Astrocyte of the spinal cord (primary cell): ENCODE results near the gene MLH3.
A peak's percentile ranks its signal among the peaks of the same experiment; 100 is the strongest.

Source experiments
- DNase-seq: peaks from one replicate; pipeline ENCODE4 v3.0.0; 2011; ENCODE audit warnings: low read depth, low spot score
- H3K4me3 ChIP-seq: 2 replicates; pipeline ENCODE4 v1.5.1; 2011; ENCODE audit warnings: low read depth, mild to moderate bottlenecking, low read length, moderate library complexity
- in situ Hi-C: cut with HindIII; loops from 2 replicates; pipeline ENCODE4 v1.10.0; 2017; ENCODE audit warnings: low sequenced_read_pairs
- TF ChIP-seq, protein P1 (sequence below): IDR thresholded peaks from 2 replicates; pipeline ENCODE4 v1.5.1; 2012; ENCODE audit warnings: low read depth, mild to moderate bottlenecking, low read length, inconsistent platforms

MLH3 gene

DNA sequence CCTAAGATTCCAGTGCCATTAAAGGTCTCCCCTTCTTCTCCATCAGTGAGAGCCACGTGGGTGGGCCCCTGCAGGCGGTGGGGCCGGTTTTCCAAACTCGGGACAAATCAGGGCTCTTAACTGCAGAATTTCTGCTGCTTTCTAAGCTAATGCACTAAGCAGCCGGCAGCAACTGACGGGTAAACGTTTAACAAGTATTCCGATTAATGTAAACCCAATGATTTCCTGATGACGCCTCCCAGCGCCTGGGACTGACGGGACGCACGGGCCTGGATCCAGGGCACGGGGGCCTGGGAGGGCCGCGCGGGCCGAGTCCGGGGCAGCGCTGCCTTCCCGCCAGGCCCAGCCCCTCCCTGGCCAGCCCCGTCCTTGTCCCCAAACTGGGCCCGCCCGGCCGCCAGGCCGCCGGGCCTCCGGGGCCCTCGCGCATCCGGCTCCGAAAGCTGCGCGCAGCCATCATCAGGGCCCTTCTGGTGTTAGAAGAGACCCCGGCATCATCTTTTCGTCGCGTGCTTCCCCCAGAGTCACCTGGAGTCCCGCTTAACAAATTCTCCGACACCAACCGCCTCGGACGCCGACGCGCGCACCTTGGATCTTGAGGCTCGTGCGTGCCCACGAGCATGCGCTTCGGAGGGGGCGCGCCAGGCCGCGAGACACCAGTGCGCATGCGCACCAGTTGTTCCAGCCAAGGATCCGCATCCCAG, at the start of gene MLH3:
TSS of gene MLH3 (minus strand) at position 616 of the 704 bp plus-strand sequence. CDS start 1,812 bp downstream, outside the sequence.
- DNase-seq = peak; percentile 78
- in situ Hi-C loops = no loop called here
- TF ChIP-seq, protein P1, sequence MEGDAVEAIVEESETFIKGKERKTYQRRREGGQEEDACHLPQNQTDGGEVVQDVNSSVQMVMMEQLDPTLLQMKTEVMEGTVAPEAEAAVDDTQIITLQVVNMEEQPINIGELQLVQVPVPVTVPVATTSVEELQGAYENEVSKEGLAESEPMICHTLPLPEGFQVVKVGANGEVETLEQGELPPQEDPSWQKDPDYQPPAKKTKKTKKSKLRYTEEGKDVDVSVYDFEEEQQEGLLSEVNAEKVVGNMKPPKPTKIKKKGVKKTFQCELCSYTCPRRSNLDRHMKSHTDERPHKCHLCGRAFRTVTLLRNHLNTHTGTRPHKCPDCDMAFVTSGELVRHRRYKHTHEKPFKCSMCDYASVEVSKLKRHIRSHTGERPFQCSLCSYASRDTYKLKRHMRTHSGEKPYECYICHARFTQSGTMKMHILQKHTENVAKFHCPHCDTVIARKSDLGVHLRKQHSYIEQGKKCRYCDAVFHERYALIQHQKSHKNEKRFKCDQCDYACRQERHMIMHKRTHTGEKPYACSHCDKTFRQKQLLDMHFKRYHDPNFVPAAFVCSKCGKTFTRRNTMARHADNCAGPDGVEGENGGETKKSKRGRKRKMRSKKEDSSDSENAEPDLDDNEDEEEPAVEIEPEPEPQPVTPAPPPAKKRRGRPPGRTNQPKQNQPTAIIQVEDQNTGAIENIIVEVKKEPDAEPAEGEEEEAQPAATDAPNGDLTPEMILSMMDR = no peak
- H3K4me3 ChIP-seq = peak within 1 kb of the TSS; percentile 52

DNA sequence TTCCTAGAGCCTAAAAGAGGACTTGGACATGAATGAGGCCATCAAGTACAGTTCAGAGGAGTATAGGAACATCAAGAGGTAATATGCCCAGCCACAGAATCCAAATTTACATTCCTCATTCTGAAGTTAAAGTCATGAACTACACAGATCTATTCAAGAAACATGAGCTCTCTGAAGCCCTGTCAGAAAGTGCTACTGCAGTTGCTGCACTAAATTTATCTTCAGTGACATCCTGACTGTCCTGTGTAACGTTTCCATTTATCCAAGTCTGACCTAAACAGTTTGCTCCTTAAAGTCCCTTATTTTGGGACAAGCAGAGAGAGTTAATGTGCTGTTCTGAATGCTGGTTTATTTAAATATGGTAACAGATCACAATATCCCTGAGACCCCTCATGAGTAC, 47.4 kb upstream of the MLH3 start:
- no peak overlapping the region for H3K4me3 ChIP-seq
- in situ Hi-C loops = no loop called here
- TF ChIP-seq, protein P1 = no peak
- DNase-seq = no peak

DNA sequence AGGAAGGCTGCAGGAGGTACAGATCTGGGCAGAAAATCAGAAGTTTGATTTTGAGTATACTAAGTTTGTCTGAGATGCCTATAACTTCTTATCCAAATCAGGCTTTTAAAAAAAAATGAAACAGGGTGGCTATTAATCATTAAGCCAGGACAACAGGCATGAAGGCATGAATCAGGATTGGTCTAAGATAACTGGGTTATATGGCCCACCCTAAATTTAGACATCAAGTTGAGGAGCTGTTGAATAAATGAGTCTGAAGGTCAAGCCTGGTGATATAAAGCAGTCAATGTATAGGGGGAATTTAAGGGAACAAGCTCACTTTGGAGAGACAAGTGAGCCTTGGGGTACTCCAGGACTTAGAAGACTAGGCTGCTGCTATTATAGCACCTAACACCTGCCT, 46.9 kb upstream of the MLH3 start:
- in situ Hi-C loops = no loop called here
- no peak for DNase-seq
- TF ChIP-seq, protein P1 = no peak
- no peak overlapping the region for H3K4me3 ChIP-seq

DNA sequence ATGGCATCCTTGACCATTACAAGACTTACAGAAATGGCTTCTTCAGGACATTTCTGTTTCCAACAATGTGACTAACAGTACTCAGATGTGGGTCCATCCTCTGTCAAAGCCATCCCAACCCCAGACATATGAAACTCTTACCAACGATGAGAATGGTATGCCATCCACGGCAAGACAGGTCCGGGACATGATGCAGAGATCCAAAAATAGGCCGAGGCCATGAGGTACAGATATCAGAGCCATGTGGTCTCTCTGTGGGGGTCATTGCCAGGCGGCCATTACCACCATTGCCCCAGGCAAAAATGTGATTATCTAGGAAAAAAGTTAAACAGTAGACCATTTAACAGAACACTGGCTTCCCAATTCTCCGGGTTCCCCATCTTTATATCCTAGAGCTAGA, 45.7 kb upstream of the MLH3 start:
- no peak overlapping the region for H3K4me3 ChIP-seq
- TF ChIP-seq, protein P1 = no peak
- in situ Hi-C loops = no loop called here
- DNase-seq = no peak

DNA sequence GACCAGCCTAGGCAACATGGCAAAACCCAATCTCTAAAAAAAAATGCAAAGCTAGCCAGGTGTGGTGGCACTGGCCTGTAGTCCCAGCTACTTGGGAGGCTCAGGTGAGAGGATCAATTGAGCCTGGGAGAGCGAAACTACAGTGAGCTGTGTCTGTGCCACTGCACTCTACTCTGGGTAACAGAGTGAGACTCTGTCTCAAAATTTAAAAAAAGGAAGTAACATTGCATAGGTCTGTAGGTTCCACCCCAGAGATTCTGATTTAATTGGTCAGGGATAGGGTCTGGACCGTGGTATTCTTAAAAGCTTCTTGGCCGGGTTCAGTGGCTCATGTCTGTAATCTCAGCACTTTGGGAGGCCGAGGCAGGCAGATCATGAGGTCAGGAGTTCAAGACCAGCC, 44.4 kb upstream of the MLH3 start:
- in situ Hi-C loops = no loop called here
- TF ChIP-seq, protein P1 = no peak
- DNase-seq = no peak
- H3K4me3 ChIP-seq = no peak overlapping the region

DNA sequence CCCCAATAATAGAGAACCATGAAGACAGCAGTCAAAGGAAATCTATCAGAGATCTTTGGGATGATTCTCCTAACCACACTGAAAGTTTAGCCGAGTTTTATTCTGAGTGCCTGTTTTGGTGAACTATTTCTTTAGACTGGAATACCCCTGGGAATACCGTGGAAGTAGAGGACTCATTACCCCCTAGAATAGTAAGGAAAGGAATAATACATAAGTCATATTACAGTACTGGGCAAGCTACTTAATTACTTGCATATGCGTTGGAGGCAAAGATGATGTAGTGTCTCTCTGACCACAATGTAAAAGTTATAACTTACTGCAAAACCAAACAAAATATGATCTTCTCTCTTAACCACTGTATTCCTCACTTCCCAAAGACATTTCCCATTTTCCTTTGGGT, 43.6 kb upstream of the MLH3 start:
- TF ChIP-seq, protein P1 = no peak

DNA sequence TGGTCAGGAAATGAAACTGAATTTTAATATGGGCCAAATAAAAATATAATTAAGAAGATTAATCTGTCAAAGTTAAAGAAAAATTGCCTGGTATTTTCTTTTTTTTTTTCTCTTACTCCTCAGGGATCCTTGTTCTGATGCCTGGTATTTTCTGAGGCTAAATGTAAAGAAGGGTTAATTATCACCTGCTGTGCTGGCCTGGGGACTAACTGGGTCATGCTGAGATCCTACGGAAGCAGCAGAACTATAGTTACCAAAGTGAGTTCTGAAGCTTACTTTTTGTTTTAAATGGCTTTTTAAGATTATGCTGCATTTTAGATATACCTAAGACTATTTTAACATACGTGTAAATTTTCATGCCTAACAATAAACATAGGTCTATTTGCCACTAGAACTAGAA, 41.4 kb upstream of the MLH3 start:
- in situ Hi-C loops = no loop called here

More for the DNA sequence above, 43.6 kb upstream of the MLH3 start:
- DNase-seq = no peak
- in situ Hi-C loops = no loop called here
- H3K4me3 ChIP-seq = no peak overlapping the region

More for the DNA sequence above, 41.4 kb upstream of the MLH3 start:
- no peak overlapping the region for H3K4me3 ChIP-seq
- TF ChIP-seq, protein P1 = no peak
- no peak for DNase-seq
